GM12892 (cell line): ENCODE data around the gene RALGPS1.

Experiments used
- POLR2A ChIP-seq: IDR thresholded peaks from 2 replicates; pipeline ENCODE4 v1.6.1; 2011; ENCODE audit warnings: low read depth, low read length, control low read depth
- POLR2AphosphoS5 ChIP-seq: IDR thresholded peaks from 2 replicates; pipeline ENCODE4 v1.6.1; 2011; ENCODE audit warnings: low read depth, low read length, control low read depth

DNA sequence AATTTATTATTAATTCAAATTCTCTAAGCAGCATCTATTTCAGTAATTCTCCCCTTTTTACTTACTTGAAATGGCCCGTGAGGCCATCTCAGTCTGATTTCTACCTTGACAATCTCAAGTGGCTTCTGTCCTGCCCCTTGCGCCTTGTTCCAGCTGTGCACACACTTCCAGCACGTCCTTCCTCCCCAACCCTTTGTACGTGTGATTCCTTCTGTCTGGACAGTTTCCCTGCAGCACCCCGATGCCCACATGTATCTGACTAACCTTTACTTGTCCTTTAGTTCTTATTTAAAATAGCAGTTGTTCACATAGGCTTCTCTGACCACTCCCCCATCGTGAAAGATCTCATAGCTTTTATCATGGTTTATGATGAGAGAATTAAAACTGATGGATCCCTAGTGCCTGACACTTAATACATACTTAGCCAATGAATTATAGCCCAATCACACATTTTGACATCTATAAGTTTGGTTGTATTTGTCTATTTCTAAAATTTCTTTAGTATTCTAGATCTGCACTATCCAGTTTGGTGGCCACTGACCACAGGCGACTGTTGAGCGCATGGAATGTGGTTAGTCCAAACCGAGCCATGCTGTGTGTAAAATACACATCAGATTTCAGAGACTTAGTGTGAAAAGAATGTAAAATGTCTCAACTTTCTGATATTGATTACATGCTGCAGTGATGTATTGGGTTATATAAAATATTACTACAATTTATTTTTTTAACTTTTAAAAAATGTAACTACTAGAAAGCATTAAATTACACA lies 39.9 kb upstream of the RALGPS1 start:
- no peak for TF ChIP-seq POLR2A
- no peak for TF ChIP-seq POLR2AphosphoS5
